Erythroblast (primary cell): ENCODE measurements around the gene SERINC1.
"Not testable (repeated sequence)": the region's sequence is repeated elsewhere in the genome, so short reads cannot be mapped to it uniquely, and the experiment has no call there.

Experiments used
- DNase-seq, 2 experiments: peaks; one replicate each; lab custom pipeline; 2025; lab: John Stamatoyannopoulos, UW
- GATA1 ChIP-seq: IDR thresholded peaks from 2 replicates; pipeline ENCODE4 v1.6.1; 2011; ENCODE audit warnings: low read depth, mild to moderate bottlenecking, control low read depth, low read length, moderate library complexity
- POLR2A ChIP-seq: IDR thresholded peaks from 2 replicates; pipeline ENCODE4 v1.6.1; 2011; ENCODE audit warnings: mild to moderate bottlenecking, low read length

SERINC1 gene

DNA sequence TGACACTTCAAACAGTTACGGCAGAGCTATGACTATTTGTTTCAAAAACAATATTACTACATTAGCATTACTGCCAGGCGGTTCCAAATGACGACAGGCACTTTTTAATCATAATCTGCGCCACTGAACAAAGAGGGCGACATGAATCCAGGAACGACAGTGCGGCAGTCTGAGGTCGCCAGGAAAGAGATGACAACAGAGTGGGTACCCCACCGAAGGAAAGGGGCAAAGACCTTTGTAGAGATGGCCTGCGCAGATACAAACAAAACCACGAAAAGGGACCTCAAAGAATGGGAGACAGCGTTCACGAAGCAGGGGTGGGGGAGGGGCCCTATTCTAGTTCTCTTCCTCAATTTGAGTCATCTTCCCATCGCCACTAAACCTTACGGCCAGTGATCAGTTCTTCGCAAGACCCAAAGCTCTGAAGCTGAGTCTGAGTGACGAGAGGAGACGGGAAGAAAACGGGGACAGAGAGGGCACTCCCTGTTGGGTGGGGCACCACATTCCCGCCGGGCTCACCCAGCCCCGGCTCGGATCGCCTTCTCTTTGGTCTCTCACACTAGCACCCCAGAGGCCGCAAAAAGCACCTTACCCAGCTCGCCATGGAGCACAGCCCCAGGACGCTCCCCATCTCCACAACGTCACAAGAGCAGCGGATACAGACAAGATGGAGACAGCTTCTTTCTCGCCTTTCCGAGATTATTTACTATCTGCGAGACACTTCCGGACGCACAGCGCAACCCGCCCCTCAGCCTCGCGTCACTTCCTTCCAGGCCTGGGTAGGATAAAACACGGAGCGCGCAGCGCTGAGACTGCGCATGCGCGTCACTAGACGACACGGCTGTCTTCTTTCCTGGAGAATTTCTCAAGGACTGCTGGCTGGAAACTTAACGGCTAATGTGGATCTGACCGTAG lies at the start of gene SERINC1:
Gene SERINC1 (minus strand): TSS at position 701 of the 915 bp plus-strand sequence. CDS start 70 bp downstream, at position 631.
- DNase-seq = peak; percentile 95
- TF ChIP-seq POLR2A = peak; percentile 98
- no peak for TF ChIP-seq GATA1

DNA sequence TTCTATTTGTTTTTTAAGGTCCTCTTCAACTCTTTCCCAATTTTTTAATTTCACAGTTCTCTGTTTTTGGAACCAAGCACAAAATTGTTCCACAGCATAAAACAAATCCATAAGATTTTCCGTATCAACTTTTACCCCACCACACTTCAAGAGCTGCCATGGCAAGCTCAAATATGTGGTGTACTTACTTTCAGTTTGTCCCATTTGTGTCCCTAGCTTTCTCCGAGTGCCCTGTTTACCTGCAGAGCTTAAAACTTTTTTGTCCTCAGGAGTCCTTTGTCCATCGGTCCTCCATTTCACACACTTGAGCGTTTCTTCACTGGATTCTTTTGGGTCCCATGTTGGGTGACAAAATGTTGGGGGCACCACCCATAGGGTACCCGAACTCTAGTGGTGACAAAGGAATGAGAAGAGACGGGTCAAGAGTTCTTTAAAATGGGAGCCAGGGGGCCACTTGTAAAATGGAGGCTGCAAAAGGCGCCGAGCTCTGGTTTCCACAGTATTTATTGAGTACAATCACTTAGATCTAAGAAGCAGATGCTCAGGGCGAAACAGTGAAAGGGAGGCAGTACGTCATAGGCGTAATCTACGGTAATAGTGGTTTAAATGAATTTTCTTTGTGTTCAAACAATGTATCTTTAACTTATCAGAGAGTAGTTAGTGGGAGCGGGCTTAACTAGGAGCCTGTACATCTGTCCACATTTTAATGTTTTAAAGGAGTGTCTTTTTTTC lies 39.8 kb upstream of the SERINC1 start:
- TF ChIP-seq POLR2A (no peak), GATA1 (no peak)
- DNase-seq = no peak

DNA sequence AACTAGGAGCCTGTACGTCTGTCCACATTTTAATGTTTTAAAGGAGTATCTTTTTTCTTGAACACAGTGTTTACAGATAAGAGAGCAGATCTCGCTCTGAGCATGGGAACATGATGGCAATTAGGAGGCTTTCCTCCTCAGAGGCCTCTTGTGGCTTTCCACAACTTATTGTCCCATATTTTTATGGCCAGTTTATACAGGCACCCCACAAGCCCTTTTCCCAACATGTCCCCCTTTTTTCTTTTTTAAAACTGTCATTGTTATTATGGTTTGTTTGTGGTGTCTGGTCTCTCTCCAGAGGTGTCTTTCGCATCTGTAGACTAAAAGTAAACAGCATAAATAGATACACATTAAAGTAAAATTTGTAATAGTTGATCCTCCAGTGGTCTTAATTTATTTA lies 33.6 kb upstream of the SERINC1 start:
- DNase-seq = not testable (repeated sequence)

DNA sequence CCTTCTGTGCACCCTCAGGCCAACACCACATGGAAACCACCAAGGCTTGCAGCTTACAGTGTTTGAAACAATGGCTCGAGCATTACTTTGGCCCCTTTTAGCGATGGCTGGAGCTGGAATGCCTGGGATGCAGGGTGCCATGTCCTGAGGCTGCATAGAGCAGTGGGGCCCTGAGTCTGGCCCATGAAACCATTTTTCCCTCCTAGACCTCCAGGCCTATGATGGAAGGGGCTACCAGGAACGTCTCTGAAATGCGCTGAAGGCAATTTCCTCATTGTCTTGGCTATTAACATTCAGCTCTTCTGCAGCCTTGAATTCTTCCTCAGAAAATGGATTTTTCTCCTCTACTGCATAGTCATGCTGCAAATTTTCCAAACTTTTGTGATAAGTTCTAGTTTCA lies 29.9 kb upstream of the SERINC1 start:
- no peak for TF ChIP-seq GATA1
- no peak for TF ChIP-seq POLR2A
- DNase-seq = no peak

DNA sequence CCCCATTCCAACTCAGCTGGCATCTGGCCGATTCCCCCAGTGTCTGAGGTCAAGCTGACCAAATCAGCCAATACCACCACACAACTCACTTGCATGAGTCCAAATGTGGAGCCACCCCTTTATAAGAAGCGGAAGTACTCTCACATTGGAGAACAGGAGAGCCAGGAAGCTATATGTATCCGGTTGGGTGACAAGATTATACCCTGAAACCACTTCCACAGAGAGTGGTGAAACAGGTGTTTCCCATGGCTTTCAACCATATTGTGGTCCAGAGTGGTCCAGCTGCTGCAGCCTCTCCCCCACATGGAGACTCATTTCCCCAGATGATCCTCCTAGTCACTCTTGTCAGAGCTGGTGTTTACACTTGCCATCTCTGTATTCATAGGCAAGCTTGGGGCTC lies 24.0 kb upstream of the SERINC1 start:
- TF ChIP-seq POLR2A = no peak
- no peak for TF ChIP-seq GATA1
- no peak for DNase-seq

DNA sequence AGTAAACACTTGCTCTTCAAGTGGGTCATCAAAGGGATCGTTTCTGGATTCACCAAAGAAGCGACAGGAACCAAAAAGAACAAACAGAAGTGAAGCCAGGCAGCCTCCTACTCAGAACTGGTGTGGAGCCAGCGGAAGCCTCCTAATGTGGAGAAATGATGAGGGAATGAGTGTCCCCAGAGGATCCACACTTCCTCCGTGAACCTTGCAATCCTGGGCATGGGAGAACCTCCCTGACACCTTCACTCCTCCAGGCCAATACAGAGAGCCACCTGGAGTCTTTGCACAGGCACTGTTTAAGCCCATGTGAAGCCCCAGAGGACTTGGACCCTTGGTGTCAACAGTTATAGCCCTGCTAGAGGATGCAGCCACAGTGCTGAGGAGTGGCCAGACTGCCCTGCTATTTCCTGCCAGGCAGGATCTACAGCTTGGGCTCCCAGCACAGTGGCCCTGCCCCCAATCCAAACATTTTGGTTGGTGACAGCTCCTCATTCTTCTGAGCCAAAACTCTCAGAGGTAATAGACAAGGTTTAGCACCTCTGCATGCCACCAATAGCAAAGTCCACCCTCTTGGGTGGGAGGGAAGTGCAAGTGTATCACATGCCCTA lies 23.2 kb upstream of the SERINC1 start:
- DNase-seq = no peak
- no peak for TF ChIP-seq GATA1
- TF ChIP-seq POLR2A = no peak

DNA sequence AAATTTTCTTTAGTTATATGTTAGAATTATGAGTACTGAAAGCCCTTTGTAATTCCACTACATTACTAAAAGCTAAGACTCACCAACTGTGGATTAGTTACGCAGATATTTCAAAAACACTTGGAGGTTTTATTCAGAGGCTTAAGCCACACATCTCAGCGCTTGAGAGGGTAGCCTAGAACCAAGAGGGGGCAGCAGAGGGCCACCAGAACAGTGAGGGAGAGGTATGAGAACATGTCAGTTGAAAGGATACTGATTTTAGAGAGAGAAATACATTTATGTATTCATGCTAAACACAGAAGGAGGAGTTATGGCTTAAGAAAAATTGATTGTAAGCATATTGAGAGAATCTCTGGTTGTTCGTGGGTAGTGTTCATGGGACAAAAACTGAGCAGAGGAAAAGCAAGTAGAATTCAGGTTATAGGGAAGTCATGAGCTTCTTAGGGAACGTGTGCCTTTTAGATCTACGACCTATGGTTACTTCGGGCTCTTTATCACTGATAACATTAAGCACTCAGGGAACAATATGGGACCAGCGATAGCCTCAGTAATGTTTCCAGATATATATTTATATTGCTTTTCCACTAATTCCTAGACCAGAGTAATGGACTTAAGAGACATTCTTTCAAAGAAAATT lies 20.4 kb upstream of the SERINC1 start:
- DNase-seq = peak; percentile 80 to 83
- no peak for TF ChIP-seq POLR2A
- TF ChIP-seq GATA1 = no peak

DNA sequence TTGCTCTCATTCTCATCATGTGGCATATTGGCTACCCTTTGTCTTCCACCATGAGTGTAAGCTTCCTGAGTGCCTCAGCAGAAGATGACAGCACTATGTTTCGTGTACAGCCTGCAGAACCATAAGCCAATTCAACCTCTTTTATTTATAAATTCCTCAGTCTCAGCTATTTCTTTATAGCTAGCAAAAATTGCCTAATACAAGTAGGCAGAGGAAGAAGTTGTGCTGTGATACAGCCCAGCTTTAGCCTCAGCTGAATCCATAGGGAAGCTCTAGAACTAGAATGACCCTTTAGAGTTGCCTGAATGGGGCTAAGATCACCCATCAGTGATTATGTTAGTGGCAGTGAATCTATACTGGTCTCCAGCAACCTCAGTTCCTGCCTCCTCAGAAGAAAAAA lies 19.0 kb upstream of the SERINC1 start:
- DNase-seq = no peak
- TF ChIP-seq GATA1 = no peak
- no peak for TF ChIP-seq POLR2A

DNA sequence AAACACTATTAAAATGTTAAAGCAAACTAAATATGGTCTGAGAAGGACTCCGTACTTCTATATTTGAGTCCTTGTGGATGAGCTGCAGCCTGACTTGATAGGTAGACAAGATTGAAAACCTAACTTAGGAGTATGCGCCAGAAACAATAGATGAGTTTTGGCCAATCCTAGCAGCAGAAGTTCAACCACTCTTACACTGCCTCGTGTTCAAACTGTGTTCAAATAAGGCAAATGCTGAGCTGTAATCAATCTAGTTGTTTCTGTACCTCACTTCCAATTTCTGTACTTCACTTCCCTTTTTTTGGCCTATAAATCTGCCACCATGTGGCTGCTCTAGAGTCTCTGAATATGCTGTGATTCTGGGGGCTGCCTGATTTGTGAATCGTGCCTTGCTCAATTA lies 13.2 kb upstream of the SERINC1 start:
- TF ChIP-seq GATA1 (no peak), POLR2A (no peak)
- no peak for DNase-seq

DNA sequence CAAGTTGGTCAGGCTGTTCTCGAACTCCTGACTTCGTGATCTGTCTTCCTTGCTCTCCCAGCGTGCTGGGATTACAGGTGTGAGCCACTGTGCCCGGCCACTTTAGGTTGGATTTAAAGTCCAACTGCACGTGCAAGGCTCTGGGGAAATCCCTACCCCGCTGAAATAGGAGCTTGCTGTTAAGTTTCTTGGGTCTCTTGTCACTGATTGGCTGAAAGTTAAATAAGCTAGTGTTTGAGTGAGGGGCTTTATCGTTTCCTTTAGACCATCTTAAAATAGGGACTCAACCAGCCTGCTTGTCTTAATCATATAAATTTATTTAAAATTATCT lies 11.1 kb upstream of the SERINC1 start:
- DNase-seq = no peak
- TF ChIP-seq POLR2A (no peak), GATA1 (no peak)

DNA sequence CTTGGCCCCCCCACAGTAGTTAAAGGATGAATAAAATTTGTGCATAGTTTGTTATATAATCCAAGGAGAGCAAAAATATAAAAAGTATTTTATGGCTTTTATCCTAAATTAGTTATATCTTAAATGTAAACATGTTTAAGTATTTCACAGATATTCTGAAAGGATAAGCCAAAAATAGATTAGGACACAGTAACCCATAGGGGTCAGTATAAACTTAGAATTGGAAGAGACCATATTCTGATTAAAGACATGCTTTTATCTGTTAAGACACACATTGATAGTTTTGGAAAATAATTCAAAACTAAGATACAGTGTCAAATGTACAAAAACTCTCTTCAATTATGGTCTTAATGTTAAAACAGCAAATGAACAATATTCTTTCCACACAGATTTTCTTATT lies 4.5 kb upstream of the SERINC1 start:
- TF ChIP-seq GATA1 (no peak), POLR2A (no peak)
- DNase-seq = peak; percentile 44 to 51

DNA sequence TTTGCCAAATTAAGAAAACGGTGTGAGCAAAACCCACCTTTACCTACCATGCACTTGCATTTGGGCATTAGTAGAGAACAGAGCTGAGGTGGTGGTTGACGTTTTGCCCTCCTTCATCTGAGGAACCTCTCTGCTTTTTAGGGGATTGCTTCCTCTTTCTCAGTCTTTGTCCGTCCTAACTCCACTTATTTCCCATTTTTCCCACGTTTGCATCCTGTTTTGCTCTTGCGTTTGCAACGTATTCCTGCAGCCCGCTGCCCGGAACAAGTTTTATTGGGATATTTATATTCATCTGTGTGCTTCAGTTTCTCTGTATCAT lies 374 bp upstream of the SERINC1 start:
- DNase-seq = no peak
- TF ChIP-seq POLR2A = no peak
- TF ChIP-seq GATA1 = no peak

DNA sequence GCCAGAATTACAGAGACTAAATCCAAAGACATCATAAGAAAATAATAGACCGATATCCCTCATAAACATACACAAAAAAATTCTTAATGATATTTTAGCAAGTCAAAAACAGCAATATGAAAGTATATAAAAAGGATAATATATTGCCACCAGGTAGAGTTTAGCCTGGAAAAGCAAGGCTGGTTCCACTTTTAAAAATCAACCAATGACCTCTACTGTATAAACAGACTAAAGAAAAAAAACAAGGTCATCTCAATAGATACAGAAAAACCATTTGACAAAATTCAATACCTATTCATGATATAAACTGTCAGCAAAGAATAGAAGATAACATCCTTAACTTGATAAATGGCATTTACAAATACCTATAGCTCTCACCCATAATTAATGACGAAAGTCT lies 9.7 kb downstream of the SERINC1 start:
- no peak for TF ChIP-seq GATA1
- no peak for TF ChIP-seq POLR2A
- no peak for DNase-seq

DNA sequence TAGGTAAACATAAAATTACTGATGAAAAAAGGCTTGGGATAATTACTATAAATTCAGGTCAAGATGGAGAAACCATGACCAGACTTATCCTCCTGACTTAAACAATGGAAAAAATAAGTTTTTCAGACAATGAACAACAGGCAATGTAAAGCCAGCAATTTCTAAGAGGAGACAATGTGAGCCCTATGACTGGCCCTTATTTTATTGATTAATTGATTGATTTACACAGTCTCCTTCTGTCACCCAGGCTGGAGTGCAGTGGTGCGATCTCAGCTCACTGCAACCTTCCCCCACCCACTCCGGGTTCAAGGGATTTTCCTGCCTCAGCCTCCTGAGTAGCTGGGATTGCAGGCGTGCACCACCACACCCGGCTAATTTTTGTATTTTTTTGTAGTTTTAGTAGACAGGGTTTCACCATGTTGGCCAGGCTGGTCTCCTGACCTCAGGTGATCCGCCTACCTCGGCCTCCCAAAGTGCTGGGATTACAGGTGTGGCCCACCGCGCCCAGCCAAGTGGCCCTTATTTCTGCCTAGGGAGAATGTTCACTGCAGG lies 11.7 kb downstream of the SERINC1 start:
- DNase-seq = not testable (repeated sequence)
